Kidney epithelial cell (primary cell): ENCODE data around the gene ZFP62. TPM values are rescaled to one million over a fixed set of nuclear protein-coding genes. Genes with fewer than 3 reads are reported as not detected.

Experiments
- DNase-seq: peaks from one replicate; pipeline ENCODE4 v3.0.0-alpha.2; 2010; ENCODE audit warnings: low read depth
- H3K27me3 ChIP-seq: 2 replicates; pipeline ENCODE4 v1.6.0; 2011; ENCODE audit warnings: low read length; ENCODE audit not compliant: control insufficient read depth, insufficient read depth
- H3K36me3 ChIP-seq: 2 replicates; pipeline ENCODE4 v1.5.1; 2011; ENCODE audit warnings: low read length; ENCODE audit not compliant: control insufficient read depth, insufficient read depth
- H3K4me3 ChIP-seq: 2 replicates; pipeline ENCODE4 v1.5.1; 2011; ENCODE audit warnings: low read depth, mild to moderate bottlenecking, control low read depth, low read length
- total RNA-seq: library from RNA; depleted of rRNA; stranded (reverse); fragments of >200 nt; gene quantifications from 2 replicates; pipeline ENCODE4 v1.2.3, GENCODE V29; 2015
- TF ChIP-seq, protein P1 (sequence below): IDR thresholded peaks from 2 replicates; pipeline ENCODE4 v1.5.1; 2011; ENCODE audit warnings: mild to moderate bottlenecking, moderate library complexity, low read length, control low read depth, inconsistent platforms; ENCODE audit not compliant: insufficient read depth, poor library complexity, severe bottlenecking

ZFP62 gene
- 26.0 and 31.1 TPM in 2 replicates for total RNA-seq

DNA sequence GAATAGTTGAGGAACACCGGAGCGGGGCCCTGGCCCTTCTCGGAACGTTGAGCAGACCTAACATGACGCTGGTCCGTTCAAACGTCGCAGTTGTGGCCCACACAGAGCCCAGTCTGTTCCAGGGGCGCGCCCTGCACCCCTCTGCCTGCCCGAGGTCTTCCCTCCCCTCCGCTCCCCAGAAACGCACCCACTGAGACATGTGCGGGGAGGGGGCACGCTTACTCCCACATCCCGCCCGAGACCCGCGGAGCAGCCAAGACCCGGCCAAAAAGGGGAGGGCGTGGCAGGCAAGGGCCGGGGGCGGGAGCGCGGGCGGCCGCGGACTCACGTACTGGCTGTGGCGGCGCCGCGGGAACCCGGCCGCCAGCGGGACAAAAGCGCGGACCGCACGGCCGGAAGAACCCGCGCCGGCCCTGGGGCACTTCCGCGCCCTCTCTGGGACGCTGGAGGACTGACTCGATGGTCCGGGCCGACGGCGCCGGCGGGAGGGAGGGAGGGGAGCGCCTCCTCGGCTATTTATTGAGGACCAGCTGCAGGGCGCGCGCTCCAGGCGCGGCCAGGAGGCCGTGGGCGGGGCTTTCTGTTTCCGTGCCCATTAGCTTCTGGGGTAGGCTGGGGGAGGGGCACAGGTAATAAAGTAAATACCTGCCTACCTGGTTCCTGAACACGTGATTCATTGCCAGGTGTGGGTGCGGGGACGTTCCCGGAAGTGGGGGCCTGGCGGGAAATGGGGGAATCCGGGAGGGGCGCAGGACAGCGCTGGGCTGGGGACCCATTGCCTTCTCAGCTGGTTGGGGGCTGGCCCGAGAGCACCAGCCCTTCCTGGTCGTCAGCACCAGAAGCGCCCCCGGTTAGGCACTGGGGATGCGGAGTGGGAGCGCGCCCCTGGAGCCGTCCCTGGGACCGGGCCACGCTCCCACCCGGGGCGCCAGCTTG lies at the start of gene ZFP62:
ZFP62 (minus strand) TSS at position 390 of the 936 bp plus-strand sequence; CDS start at position 333, 57 bp downstream.
- peak; percentile 32 for DNase-seq
- Histone ChIP-seq H3K36me3 (no peaks in the 10 kb centered on the region), H3K27me3 (no peaks in the 10 kb centered on the region), H3K4me3 (peak within 1 kb of the TSS; percentile 98)
- TF ChIP-seq, protein P1, sequence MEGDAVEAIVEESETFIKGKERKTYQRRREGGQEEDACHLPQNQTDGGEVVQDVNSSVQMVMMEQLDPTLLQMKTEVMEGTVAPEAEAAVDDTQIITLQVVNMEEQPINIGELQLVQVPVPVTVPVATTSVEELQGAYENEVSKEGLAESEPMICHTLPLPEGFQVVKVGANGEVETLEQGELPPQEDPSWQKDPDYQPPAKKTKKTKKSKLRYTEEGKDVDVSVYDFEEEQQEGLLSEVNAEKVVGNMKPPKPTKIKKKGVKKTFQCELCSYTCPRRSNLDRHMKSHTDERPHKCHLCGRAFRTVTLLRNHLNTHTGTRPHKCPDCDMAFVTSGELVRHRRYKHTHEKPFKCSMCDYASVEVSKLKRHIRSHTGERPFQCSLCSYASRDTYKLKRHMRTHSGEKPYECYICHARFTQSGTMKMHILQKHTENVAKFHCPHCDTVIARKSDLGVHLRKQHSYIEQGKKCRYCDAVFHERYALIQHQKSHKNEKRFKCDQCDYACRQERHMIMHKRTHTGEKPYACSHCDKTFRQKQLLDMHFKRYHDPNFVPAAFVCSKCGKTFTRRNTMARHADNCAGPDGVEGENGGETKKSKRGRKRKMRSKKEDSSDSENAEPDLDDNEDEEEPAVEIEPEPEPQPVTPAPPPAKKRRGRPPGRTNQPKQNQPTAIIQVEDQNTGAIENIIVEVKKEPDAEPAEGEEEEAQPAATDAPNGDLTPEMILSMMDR, result no peak

DNA sequence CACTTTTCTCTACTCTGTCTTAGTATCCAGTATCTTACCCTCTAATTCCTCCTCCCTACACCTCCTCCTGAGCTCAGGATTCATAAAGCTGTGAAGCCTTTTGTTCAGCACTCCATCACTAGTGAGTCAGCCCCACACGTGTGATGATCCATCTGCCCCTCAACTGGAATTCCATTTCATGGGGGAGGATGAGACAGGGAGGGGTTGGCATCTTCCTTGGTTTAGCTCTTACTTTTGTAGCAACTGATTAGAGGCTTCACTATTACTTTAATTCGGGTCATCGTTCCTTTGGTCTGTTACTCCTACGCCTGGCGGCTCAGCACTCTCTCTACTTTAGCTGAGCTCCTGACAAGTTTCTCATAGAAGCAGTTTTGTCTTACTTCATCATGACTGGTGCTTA lies 49.7 kb upstream of the ZFP62 start:
- peak; percentile 26 for DNase-seq
- TF ChIP-seq, protein P1, result no peak
- Histone ChIP-seq H3K36me3 (no peaks in the 10 kb centered on the region), H3K4me3 (no peak overlapping the region), H3K27me3 (no peaks in the 10 kb centered on the region)

DNA sequence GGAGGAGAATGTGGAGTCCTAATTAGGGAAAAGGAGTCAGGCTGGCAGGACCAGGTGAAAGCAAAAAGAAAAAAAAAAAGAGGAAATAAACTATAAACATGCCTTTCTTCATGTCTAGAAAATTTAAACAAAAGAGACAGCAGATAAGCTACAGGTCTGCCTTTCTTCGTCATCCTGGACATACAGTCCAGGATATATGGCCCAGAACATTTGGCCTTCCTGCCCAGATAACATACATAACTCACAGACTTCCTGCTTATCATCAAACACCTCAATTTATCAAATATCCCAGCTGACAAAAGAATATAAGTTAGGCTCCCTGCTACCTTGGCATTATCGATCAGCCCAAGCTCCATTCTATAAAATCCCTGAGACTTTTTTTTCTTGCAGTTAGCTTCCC lies 49.1 kb upstream of the ZFP62 start:
- Histone ChIP-seq H3K27me3 (no peaks in the 10 kb centered on the region), H3K4me3 (no peak overlapping the region), H3K36me3 (no peaks in the 10 kb centered on the region)
- no peak for DNase-seq
- TF ChIP-seq, protein P1, result no peak

DNA sequence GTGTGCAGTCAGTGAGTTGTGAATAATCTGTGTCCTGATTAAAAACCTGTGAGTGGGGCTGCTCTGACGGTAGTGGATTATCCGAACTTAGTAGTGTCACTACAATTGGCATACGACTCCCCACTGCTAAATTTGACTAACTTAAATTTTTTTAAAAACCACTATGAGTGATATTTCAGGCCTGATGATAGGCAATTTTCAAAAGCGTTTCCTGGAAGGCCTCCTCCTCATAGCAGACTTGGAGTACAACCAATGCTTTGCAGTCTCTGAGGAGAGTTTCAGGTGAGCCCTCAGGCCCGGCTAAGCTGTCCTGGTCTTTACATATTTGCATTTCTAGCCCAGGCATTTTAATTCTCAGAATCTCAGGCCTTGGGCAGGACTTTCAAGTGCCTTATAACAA lies 48.7 kb upstream of the ZFP62 start:
- no peaks in the 10 kb centered on the region for H3K36me3 ChIP-seq
- H3K4me3 ChIP-seq, result no peak overlapping the region
- no peak for DNase-seq
- TF ChIP-seq, protein P1, result no peak
- no peaks in the 10 kb centered on the region for H3K27me3 ChIP-seq

DNA sequence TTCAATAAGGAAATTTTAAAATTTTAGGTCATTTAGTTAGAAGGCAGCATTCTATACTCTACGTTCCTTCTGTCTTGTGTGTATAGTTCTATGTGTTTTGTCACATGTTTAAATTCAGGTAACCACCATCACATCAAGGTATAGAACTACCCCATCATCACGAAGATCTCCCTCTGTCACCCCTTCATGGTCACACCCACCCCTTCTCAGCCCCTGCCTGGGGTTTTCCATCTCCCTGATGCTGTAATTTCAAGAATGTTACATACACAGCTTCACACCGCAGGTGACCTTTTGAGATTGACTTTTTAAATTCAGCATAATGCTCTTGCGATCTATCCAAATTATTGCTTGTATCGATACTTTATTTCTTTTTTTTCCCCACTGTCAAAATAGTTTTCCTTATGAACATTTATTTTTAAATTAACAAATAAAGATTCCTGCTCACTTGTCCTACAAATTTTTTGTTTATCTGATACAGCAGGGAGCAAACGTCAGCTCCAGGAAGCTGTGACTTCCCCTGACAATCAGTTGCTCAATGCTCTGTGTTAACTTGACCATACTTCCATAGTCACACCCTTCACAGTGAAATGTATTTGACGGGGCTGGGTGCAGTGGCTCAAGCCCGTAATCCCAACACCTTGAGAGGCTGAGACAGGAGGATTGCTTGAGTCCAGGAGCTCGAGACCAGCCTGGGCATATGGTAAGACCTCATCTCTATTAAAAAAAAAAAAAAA lies 48.1 kb upstream of the ZFP62 start:
- H3K4me3 ChIP-seq, result no peak overlapping the region
- TF ChIP-seq, protein P1, result no peak
- no peaks in the 10 kb centered on the region for H3K27me3 ChIP-seq
- H3K36me3 ChIP-seq, result no peaks in the 10 kb centered on the region
- DNase-seq, result no peak
